AG10803 (cell line): Measurements from ENCODE around the gene EDEM3.

Experiments used
- DNase-seq: peaks from one replicate; pipeline ENCODE4 v3.0.0; 2010; ENCODE audit warnings: low read depth
- H3K4me3 ChIP-seq: 2 replicates; pipeline ENCODE4 v1.5.1; 2011; ENCODE audit warnings: mild to moderate bottlenecking, low read length, control low read depth
- TF ChIP-seq, protein P1 (sequence below): conservative IDR thresholded peaks from 2 replicates; pipeline ENCODE4 v1.5.1; 2011; ENCODE audit warnings: mild to moderate bottlenecking, low read length, control low read depth, inconsistent platforms

The EDEM3 gene

DNA sequence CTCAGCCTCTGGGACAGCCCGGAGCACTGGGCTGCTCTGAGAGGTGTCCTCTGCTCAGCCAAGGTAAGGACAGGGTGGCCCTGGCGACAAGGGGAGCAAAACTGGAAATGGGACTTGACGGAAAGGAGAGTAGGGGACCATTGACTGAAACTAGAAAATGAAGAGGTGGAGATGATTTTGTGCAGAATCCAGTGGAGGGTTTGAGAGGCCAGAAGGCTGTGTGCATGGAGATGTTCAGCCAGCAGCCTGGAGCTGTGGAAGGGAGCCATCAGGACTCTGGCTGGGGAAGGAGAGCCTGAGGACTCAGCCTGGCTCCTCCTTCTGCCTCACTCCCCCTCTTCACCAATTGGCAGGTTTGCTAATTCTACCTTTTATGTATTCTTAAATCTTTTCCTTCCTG lies 114.2 kb downstream of the EDEM3 start:
- DNase-seq: no peak
- TF ChIP-seq, protein P1, sequence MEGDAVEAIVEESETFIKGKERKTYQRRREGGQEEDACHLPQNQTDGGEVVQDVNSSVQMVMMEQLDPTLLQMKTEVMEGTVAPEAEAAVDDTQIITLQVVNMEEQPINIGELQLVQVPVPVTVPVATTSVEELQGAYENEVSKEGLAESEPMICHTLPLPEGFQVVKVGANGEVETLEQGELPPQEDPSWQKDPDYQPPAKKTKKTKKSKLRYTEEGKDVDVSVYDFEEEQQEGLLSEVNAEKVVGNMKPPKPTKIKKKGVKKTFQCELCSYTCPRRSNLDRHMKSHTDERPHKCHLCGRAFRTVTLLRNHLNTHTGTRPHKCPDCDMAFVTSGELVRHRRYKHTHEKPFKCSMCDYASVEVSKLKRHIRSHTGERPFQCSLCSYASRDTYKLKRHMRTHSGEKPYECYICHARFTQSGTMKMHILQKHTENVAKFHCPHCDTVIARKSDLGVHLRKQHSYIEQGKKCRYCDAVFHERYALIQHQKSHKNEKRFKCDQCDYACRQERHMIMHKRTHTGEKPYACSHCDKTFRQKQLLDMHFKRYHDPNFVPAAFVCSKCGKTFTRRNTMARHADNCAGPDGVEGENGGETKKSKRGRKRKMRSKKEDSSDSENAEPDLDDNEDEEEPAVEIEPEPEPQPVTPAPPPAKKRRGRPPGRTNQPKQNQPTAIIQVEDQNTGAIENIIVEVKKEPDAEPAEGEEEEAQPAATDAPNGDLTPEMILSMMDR: no peak
- no peak overlapping the region for H3K4me3 ChIP-seq
